Right atrium auricular region (tissue), 2 donors: ENCODE results near the gene MYO10. TPM values are rescaled to one million over a fixed set of nuclear protein-coding genes. Genes with fewer than 3 reads are reported as not detected.

ENCODE experiments used
- DNase-seq: peaks from one replicate; pipeline ENCODE4 v3.0.0-alpha.2; 2019; ENCODE audit warnings: low spot score
- H3K27ac ChIP-seq, 2 donors: fragments of 200-600 bp; sonication (generic); 1 replicate in 1 of 2; 2 replicates in 1 of 2; pipeline ENCODE4 v1.5.1; 2016 to 2019
- H3K27me3 ChIP-seq, 2 donors: fragments of 200-600 bp; sonication (generic); one replicate each; pipeline versions ENCODE4 v1.5.1 to v1.6.0; 2017 to 2019
- H3K36me3 ChIP-seq: fragments of 200-600 bp; sonication (generic); one replicate; pipeline ENCODE4 v1.5.1; 2016
- H3K4me1 ChIP-seq, 2 donors: fragments of 200-600 bp; sonication (generic); one replicate each; pipeline versions ENCODE4 v1.5.1 to v1.6.0; 2017 to 2019
- H3K4me3 ChIP-seq, 2 donors: fragments of 200-600 bp; sonication (generic); 1 replicate in 1 of 2; 2 replicates in 1 of 2; pipeline ENCODE4 v1.5.1; 2017 to 2019; ENCODE audit warnings: mild to moderate bottlenecking in 1 of 2, moderate library complexity in 1 of 2
- H3K9me3 ChIP-seq, 2 donors: fragments of 200-600 bp; sonication (generic); one replicate each; pipeline ENCODE4 v1.5.1; 2019
- CTCF ChIP-seq, 2 donors: fragments of 200-600 bp; sonication (generic); IDR thresholded peaks; one replicate each; pipeline ENCODE4 v1.5.1; 2019; ENCODE audit warnings: antibody characterized with exemption in 2 of 2
- total RNA-seq, 2 donors: library from RNA; depleted of rRNA; stranded (reverse); fragments of >200 nt; gene quantifications; one replicate each; pipeline ENCODE4 v1.1.0, GENCODE V29; 2016

The MYO10 gene
- total RNA-seq, 2 donors from 2014 or later, result 3.8 to 5.5 TPM

GRCh38 chr5:16707869-16708192 lies 228.3 kb downstream of the MYO10 start:
- TF ChIP-seq CTCF (IDR thresholded peaks at IDR 0.05), result no peak
- DNase-seq, result no peak
- Histone ChIP-seq H3K9me3 (no peaks in the 10 kb centered on the region), H3K4me3 (no peak overlapping the region), H3K27ac (no peak overlapping the region), H3K4me1 (no peaks in the 10 kb centered on the region), H3K27me3 (no peaks in the 10 kb centered on the region), H3K36me3 (no peaks in the 10 kb centered on the region)

- Histone ChIP-seq H3K27ac (no peak overlapping the region), H3K36me3 (no peaks in the 10 kb centered on the region), H3K27me3 (no peaks in the 10 kb centered on the region), H3K9me3 (no peaks in the 10 kb centered on the region), H3K4me3 (no peak overlapping the region), H3K4me1 (no peaks in the 10 kb centered on the region)
- DNase-seq, result no peak
- TF ChIP-seq CTCF (IDR thresholded peaks at IDR 0.05), result no peak
Measured at GRCh38 chr5:16707168-16707868, 228.8 kb downstream of the MYO10 start.

- Histone ChIP-seq H3K36me3 (no peaks in the 10 kb centered on the region), H3K27me3 (no peaks in the 10 kb centered on the region), H3K27ac (no peak overlapping the region), H3K9me3 (no peaks in the 10 kb centered on the region), H3K4me1 (no peaks in the 10 kb centered on the region), H3K4me3 (no peak overlapping the region)
- no peak for TF ChIP-seq CTCF (IDR thresholded peaks at IDR 0.05)
- no peak for DNase-seq
Measured at GRCh38 chr5:16704945-16705344, 231.1 kb downstream of the MYO10 start.

GRCh38 chr5:16702964-16703363 lies 233.1 kb downstream of the MYO10 start:
- no peaks in the 10 kb centered on the region for H3K27me3 ChIP-seq
- no peaks in the 10 kb centered on the region for H3K4me1 ChIP-seq
- no peak for DNase-seq
- no peaks in the 10 kb centered on the region for H3K36me3 ChIP-seq
- no peak for TF ChIP-seq CTCF (IDR thresholded peaks at IDR 0.05)
- H3K27ac ChIP-seq, result no peak overlapping the region
- no peaks in the 10 kb centered on the region for H3K9me3 ChIP-seq
- H3K4me3 ChIP-seq, result no peak overlapping the region

- H3K36me3 ChIP-seq, result no peaks in the 10 kb centered on the region
- H3K27ac ChIP-seq, result no peak overlapping the region
- TF ChIP-seq CTCF (IDR thresholded peaks at IDR 0.05), result no peak
- no peaks in the 10 kb centered on the region for H3K4me1 ChIP-seq
- no peaks in the 10 kb centered on the region for H3K9me3 ChIP-seq
- no peaks in the 10 kb centered on the region for H3K27me3 ChIP-seq
- H3K4me3 ChIP-seq, result no peak overlapping the region
- no peak for DNase-seq
Measured at GRCh38 chr5:16701134-16702099, 234.7 kb downstream of the MYO10 start.
